ENCODE measurements around the gene ACIN1.
"Not testable (repeated sequence)": the region's sequence is repeated elsewhere in the genome, so short reads cannot be mapped to it uniquely, and the experiment has no call there.

The ACIN1 gene

DNA sequence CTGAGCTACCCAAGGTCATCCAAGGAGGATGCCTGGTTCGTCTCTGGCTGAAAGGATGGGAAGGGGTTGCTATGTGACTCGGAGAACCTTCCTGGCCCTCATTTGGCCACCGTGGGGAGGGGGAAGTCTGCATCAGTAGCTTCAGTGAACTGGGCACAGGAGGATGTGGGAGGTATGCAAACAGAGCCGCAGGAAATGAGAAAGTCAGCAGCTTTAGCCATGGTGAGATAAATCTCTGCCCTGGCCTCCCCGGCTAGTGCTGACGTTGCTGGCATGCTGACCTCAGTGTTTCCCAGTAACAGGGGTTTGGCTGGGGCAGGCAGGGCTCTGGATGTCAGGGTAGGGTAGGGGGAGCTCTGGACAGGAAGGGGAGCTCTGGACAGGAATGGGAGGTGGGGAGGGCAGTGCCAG is 26.4 kb upstream of the ACIN1 start:
- DNase-seq: no peak

DNA sequence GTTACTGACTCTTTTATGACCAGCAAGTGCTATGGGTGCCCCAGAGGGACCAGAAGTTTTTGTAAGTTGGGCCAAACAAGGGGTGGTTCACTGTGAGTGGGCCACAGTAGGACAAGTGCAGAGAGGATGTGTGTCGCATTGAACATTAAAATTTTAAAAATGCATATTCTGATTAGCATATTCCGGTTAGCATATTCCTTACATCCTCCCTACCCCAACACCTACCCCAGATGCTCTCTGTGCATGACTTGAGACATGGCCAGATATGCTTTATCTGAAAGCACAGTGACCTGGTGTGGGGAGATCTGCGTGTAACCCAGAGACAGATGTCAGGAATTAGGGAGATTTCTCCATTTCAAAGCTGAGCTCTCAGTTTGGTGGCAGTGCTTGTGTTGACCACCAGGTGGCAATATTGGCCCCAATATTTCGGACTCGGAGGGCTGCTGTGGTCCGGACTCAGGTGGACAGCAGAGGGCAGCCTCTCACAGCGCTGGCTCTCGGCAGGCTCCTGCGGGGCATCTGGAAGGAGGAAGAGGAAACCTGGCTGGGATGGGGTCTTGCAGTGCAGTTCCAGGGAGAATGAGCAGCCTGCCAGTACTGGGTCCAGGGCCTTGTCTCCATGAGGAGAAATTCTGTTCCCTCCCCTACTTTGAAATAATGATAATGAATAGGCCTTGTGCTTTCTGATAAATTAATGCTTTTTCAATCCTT is 25.8 kb upstream of the ACIN1 start:
- DNase-seq: no peak

DNA sequence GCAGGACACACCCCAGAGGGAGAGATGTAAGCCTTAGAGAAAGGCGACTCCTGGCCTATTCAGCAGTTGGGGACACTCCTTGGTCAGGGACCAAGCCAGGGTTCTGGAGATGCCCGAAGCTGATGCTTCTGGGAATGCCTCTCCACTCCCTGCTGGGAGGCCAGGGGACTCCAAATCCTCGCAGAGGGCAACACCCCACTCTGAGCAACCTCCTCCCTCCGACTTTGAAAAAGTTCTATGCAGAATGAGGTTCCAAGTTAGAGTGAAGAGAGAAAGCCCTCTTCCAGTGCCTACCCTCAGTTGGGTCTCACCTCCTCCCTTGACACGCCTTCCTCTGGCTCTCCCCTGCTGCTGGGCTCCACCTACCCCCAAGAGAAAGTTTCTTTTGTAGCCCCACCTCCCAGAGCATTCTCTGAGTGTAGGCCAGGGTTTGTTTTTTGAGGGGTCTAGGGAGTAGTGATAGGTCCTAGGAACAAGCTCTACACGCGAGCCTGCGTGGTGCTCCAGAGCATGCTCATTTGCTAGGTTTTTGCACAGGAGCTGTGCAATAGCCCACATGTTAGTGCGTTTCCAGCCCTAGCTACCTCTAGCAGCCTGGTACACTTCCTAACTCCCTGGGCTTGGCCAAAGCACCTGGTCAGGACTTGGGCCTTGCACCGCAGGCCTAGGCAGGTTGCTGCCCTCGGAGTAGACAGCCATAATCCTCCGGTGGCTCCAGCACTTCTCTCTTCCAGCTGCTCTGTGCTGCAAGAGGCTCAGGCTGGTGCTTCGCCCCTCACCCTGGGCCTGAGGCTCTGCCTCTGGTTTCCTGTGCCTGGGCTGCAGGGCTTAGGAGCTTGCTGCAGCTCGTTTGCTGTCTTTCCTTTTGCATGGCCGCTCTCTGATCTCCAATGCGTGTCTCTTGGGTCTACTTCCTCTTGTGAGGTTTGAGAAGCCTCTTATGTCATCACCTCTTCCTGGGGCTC is 24.7 kb upstream of the ACIN1 start:
- DNase-seq: no peak

DNA sequence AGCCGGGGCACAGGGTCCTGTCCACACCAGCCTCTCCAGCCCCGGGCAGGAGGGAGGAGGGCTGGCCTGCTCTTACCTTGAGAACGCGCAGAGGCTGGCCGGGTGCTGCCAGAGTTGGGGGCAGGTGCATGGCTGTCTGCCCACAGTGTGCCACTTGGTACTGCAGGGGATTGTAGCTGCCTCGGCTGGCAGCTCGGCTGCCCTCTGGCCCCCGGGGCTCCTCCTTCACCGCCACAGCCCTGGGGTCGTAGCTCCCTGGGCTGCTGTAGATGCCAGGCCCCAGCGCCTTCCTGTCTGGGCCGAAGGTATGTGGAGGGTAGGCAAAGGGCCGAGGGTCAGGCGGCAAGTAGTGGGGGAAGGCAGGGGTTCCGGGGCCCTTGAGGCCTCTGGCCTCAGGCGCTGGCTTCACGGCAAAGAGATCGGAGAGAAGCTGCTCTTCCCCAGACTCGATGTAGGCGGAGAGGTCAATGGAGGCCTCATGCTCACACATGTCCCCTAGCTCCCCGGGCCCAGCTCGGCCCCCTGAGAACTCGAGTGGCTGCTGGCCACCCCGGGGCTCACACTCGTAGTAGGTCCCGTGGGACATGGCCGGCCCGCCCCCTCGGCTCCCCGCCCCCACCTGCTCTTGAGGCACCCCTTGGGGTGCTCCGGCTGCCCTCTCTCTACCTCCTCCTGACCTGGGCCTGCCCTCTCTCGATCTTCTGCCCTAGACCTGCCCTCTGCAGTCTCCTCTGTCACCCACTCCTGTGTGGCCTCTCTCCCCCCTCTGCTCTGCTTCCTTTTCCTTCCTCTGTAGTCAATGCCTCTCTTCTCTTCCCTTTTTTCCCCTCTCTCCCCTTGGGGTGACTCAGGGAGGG is 23.8 kb upstream of the ACIN1 start, which contains the start of gene CEBPE:
Gene CEBPE, minus strand, starts transcription at position 750 of the 857 bp plus-strand sequence. Its CDS starts 164 bp downstream, at position 586.
- no peak for DNase-seq

DNA sequence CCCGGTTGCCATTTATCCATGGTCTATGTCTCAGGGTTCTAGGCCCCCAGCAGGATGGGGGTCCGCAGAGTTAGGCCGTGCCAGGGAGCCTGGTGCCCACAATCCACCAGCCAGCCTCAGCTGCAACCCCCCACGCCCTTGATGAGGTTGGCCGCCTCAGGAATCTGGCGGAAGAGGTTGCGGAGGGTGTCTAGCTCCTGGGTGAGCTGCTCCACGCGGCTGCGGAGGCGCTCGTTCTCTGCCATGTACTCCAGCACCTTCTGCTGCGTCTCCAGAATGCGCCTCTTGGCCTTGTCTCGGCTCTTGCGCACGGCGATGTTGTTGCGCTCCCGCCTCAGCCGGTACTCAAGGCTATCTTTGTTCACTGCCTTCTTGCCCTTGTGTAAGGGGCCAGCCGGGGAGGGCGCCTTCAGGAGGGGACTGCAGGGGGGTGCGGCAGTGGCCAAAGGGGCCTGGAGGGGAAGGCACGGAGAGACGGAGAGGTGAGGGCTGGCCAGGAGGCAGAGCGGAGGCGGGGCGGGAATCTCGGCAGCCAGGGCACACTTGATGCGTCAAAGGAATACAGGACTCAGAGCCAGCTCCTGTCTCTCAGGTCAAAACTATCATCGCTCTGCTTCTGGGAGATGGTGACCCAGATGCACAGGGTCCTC is 22.6 kb upstream of the ACIN1 start:
- DNase-seq: no peak

DNA sequence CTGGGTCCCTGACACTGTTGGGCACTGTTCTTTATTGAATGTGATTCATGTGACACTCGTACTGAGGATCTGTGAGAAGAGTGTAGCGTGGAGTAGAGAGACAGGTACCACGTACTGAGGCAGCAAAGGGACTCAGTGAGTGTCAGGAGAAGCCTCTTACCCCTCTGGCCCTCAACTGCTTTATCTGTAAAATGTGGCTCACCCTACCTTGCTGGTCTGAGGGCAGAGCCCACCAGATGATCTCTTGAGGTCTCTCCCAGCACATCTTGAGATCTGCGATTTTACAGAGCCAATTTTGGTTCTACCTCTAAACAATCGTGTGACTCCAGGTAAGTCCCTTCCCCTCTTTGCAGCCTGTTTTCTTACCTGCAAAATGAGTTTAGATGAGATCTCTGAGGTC is 21.0 kb upstream of the ACIN1 start:
- DNase-seq: no peak

DNA sequence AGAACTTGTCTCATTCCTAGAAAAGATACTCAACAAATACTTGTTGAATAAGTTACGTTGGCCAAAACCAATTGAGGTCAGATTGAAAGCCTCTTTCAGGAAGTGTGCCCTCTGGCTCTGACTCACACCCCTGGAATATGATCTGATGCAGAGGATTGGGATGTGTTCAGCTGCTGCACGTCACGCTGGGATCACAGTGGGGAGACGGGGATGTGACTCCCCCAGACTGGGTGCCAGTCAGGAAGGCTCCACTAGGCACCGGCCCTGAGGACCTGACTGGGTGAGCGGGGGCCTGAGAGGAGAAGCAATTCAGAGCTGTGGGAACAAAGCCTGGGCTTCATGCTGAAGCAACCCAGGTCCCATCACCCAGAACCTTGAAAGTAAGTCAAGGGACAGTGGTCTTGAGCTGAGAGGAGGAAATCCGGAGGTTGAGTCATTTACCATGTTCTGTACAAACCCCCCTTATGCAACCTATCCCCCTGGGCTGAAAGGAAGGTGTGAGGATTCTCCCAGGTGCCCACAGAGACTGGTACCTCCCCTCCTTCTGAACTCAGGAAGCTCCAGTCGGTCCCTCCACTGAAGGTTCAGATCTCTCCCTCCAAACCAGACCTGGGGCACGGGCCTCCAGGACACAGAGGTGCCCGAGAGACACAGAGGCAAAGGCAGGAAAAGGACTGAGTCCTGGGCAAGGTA is 20.2 kb upstream of the ACIN1 start:
- no peak for DNase-seq

DNA sequence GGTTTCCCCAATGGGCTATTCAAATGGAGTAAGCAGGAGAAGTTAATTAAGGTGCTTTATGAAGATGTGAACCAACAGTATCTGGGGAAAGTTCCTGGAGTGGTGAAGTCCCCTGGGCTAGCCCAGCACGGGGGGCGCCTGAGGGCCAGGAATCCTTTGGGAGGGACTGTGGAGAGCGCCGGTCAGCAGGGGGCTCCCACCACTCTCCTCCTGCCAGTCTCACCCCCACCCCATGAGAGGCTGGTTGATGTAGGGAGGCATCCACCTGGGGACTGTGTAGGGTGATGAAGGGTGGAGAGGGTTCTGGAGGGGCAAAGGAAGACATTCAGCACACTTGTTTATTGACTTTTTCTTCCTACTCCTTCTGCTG is 19.7 kb upstream of the ACIN1 start:
- DNase-seq: no peak

DNA sequence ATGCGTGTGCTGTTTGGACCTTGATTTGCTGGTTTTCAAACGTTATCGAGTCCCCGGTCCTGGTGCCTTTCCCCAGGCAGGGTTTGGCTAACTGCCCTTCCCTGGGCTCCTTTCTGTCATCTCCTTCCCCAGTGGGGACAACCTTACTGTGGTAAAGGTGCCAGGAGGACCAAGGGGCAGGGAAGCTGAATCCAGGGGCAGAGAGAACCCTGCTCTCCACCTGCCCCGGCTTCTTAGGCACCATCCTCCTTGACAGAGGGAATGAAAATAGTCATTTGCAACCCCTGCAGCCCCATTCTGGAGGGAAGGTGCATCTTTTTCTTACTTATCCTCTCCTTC is 19.2 kb upstream of the ACIN1 start:
- no peak for DNase-seq

DNA sequence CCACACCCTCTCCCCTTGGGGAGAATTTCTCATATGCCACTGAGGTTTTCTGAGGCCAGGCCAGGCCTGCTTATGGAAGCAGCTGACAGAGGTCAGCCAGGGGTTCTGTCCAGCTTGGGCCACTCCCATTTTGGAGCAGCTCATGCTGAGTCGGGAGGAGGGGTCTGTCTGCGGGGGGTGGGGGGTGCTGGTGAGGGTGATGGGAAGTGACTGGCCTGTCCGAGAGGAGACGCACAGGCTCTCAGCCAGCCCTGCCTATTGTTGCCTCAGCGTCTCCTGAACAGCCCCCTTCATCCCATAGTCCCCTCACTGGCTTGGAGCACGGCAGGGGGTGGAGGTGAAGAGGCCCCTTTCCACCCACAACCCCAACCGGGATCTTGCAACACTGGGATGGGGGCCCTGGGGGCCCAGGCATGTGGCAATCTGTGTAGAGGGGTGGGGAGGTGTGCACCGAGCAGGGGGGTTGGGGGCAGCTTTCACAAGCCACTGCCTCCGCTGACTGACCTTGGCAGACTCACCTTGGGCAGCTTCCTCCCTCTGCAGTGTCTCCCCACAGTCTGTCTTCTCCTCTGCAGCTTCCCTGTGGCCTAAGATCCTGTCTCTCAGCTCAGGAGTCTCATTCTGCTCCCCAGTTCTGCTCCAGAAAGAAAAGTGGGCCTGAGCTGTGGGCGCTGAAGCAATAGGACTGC is 18.6 kb upstream of the ACIN1 start:
- DNase-seq: no peak

DNA sequence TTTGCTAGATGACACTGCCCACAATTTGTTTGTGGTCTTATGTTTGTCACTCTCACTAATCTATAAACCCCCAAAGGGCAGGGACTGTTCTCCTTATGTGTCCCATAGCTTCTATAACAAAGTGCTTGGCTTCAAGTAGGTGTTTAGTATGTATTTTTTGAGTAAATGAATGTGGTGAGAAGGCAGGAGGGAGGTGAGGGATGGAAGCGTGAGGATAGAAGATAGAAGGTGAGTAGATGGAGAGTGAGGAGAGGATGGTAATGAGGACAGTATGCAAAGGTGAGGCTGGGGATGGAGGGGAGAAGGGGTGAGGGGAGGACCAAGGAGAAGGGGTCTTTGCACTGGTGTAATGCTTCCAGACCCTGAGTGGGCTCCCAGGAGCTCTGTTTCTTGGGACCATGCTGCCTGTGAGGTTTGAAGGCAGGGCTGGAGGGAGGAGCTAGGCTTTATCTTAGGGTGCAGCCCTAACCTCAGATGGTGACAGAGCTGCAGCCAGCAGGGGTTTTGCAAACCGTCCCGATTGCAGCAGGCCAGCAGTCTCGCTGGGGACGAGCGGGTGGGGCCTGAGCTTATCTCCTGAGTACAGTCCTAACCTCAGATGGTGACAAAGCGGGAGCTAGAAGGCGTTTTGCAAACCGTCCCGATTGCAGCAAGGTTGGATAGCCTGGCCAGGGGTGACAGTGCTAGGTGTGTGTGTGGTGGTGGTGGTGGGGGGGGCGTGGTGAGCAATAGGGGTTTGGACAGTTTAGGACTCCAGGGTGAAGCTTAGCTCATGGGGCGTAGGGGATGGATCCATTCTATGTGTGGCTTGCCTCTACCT is 17.6 kb upstream of the ACIN1 start:
- no peak for DNase-seq

DNA sequence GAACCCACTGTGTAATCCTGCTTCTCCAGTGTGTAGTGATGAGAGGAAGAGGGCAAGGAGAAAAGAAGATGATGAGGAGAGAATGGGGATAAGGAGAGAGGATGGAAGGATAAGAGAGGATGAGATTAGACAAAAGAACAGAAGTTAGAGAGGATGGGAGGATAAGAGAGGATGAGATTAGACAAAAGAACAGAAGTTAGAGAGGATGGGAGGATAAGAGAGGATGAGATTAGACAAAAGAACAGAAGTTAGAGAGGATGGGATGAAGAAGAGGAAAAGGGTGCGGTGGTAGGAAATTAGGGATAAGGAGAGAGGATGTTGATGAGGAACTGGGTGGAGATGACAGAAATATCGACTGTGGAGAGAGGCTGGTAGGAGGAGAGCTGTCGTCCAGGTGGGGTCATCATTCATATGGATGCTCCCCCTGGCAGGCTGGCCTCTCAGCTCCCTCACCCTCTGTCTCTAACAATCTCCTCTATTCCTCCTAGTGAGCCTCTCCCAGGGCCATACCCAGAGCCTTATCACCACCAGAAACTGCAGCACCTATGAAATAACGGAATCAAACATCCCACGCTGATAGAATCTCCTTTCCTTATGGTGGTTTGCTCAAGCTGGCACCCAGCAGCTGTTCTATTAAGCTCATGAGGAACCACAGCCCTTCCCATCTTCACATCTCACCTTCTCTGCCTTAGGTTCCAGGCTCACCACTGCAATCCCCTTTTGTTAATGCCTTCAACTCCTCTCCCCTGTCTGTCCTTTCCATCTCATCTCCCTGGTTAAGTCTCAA is 15.8 kb upstream of the ACIN1 start:
- no peak for DNase-seq

DNA sequence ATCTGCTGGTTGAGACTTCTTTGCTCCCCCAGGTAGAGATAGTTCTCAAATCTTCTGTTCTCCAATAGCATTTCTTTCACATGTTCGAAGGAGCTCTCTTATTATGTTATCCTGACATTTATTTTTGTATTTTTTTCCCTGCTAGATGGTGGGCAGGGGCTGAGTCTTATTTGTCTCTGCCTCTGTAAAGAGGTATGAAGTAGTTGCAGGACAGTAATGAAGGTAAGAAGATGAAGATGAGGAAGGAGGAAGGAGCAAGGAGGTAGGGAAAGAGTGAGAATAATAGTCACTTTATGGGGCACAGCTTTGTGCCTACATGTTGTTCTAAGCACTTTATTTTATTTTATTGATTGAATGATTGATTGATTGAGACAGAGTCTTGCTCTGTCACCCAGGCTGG is 14.8 kb upstream of the ACIN1 start:
- no peak for DNase-seq

DNA sequence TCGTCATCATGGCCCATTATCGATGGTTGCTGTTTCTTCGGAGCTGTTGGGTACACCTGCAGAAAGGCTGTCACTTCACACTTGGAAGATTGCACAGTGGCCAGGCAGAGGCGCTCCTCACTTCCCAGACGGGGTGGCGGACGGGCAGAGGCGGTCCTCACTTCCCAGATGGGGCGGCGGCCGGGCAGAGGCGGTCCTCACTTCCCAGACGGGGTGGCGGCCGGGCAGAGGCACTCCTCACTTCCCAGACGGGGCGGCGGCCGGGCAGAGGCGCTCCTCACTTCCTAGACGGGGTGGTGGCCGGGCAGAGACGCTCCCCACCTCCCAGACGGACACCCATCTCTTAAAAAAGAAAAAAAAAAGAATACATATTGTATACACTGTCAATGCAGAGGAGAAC is 13.2 kb upstream of the ACIN1 start:
- DNase-seq: not testable (repeated sequence)

DNA sequence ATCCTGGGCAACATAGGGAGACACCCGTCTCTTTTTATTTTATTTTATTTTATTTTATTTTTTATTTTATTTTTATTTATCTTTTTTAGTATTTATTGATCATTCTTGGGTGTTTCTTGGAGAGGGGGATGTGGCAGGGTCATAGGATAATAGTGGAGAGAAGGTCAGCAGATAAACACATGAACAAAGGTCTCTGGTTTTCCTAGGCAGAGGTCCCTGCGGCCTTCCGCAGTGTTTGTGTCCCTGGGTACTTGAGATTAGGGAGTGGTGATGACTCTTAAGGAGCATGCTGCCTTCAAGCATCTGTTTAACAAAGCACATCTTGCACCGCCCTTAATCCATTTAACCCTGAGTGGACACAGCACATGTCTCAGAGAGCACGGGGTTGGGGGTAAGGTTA is 12.7 kb upstream of the ACIN1 start:
- not testable (repeated sequence) for DNase-seq

DNA sequence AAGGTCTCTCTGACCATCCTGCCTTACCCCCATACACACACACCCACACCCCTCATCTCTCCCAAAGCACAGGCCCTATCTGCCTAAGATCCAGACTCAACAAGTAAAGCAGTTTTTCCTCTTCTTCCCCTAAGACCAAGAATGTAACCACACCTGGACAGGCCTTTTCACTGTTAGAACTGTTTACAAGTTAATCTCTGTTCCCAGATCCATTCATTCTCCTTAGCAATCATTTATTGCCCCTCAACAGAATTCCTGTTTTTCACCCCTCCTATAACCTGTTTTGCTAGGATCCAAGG is 11.8 kb upstream of the ACIN1 start:
- no peak for DNase-seq

DNA sequence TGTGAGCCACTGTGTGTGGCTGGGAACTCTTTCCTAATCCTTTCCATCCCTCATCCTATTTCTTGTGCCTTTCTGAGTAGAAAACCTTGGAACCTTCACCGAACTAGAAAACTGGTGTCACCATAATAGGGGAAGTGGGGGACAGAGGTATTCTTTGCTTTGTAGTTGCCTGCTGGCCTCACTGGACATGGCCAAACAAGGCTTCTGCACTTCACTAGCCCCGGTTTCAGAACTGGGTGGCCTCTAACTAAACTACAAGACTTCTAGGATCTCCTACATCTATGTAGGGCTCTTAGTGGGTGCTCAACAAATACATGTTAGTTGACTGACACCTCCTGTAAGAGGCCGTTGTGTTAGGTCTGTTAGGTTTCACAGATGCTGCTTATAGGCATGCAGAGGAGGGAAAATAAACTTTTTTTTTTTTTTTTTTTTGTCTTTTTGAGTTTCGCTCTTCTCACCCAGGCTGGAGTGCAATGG is 10.4 kb upstream of the ACIN1 start:
- no peak for DNase-seq

DNA sequence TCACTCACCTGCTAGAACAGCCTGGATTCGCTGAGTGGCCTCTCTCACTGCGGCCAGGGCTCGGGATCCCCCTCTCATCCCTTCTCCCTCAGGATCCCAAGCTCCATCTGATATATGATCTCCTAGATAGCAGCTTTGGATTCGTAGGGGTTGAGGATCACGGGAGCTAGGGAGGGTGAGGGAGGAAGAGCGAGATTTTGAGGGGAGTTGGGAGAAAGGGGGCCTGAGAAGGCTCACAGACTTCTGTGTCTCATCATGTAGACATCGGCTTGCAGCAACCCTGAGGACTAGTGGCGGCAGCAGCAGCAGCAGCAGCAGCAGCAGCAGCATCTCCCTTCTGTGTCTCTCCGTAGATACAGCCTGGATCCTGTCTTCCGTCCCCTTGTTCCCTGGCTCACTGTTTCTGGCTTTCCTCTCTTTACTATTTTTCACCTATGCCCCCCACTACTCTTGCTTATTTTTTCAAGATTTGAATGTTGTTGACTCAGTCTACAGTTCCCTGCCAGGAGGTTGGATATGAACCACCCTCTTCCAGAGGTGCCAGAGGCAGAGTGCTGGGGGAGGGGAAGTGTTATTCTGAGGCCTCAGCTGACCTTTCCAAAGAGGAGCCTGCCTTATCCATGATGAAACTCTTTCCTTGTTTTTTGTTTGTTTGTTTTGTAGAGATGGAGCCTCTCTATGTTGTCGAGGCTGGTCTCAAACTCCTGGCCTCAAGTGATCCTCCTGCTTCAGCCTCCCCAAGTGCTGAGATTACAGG is 9.8 kb upstream of the ACIN1 start, which contains the start of gene CIROP:
Gene CIROP, minus strand, starts transcription at position 399 of the 757 bp plus-strand sequence. Its CDS starts 69 bp downstream, at position 330.
- DNase-seq: no peak

DNA sequence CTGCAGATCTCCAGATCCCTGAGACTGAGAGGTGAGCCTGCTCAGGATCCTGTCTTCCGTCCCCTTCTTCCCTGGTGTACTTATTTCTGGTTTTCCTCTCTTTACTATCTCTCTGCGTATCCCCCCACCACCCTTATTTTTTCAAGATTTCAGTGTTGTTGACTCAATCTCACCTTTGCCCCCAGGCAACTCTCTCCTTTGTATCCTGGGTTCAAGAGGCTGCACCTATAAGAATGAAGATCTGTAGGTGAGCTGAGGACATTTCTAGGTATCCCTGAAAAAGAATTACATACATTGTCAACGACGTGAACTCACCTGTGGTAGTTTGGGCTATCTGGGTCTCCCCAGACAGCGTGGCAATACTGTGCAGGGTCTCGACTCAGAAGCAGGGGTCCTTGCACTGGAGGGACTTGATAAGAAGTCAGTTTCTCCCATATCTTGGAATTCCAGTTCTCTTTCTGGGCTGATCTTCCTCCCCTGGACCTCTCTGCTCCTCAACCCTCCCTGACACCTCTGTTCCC is 9.2 kb upstream of the ACIN1 start:
- no peak for DNase-seq
